ENCODE measurements around the gene OR2C1. TPM values are rescaled to one million over a fixed set of nuclear protein-coding genes. Genes with fewer than 3 reads are reported as not detected.

OR2C1 gene
- total and polyA plus RNA-seq, 2 donors (not counting 1 experiment from before 2014, with no cell fraction given), result 0.52 to 0.67 TPM

Other genes starting within 250 kb of the OR2C1 start
- gene ZNF205, start 243.3 kb upstream of the OR2C1 start, total RNA-seq, result not detected in 2 replicates
- not detected in 2 replicates for gene ZNF205, start 243.3 kb upstream of the OR2C1 start, polyA plus RNA-seq
- 7.2 and 9.5 TPM in 2 replicates for gene ZNF213, start 220.9 kb upstream of the OR2C1 start, total RNA-seq
- gene ZNF213, start 220.9 kb upstream of the OR2C1 start, polyA plus RNA-seq, result 0.97 and 1.4 TPM in 2 replicates
- gene OR1F1, start 167.7 kb upstream of the OR2C1 start, total RNA-seq, result not detected in 2 replicates
- gene OR1F1, start 167.7 kb upstream of the OR2C1 start, polyA plus RNA-seq, result not detected in 2 replicates
- gene ZNF200, start 120.7 kb upstream of the OR2C1 start, total RNA-seq, result 16.1 and 20.1 TPM in 2 replicates
- 2.4 and 2.7 TPM in 2 replicates for gene ZNF200, start 120.7 kb upstream of the OR2C1 start, polyA plus RNA-seq
- 0.10 and 0.25 TPM in 2 replicates for gene MEFV, start 99.3 kb upstream of the OR2C1 start, total RNA-seq
- gene MEFV, start 99.3 kb upstream of the OR2C1 start, polyA plus RNA-seq, result 0.24 and 0.29 TPM in 2 replicates
- 43.0 and 46.0 TPM in 2 replicates for gene ZNF263, start 72.4 kb upstream of the OR2C1 start, total RNA-seq
- 21.4 and 24.7 TPM in 2 replicates for gene ZNF263, start 72.4 kb upstream of the OR2C1 start, polyA plus RNA-seq
- gene TIGD7, start 50.5 kb upstream of the OR2C1 start, total RNA-seq, result 12.8 and 15.7 TPM in 2 replicates
- 3.1 and 4.5 TPM in 2 replicates for gene TIGD7, start 50.5 kb upstream of the OR2C1 start, polyA plus RNA-seq
- gene ZNF75A, start 50.4 kb upstream of the OR2C1 start, total RNA-seq, result 111 and 118 TPM in 2 replicates
- gene ZNF75A, start 50.4 kb upstream of the OR2C1 start, polyA plus RNA-seq, result 31.4 and 33.6 TPM in 2 replicates
- gene ZSCAN32, start 45.1 kb downstream of the OR2C1 start, total RNA-seq, result 25.9 and 26.9 TPM in 2 replicates
- gene ZSCAN32, start 45.1 kb downstream of the OR2C1 start, polyA plus RNA-seq, result 12.7 and 16.3 TPM in 2 replicates
- gene ZNF174, start 45.3 kb downstream of the OR2C1 start, total RNA-seq, result 12.7 and 13.3 TPM in 2 replicates
- gene ZNF174, start 45.3 kb downstream of the OR2C1 start, polyA plus RNA-seq, result 3.1 and 6.7 TPM in 2 replicates
- 4.6 and 5.0 TPM in 2 replicates for gene ZNF597, start 87.6 kb downstream of the OR2C1 start, total RNA-seq
- 1.3 TPM in 2 replicates for gene ZNF597, start 87.6 kb downstream of the OR2C1 start, polyA plus RNA-seq
- gene NAA60, start 87.8 kb downstream of the OR2C1 start, total RNA-seq, result 50.9 and 52.9 TPM in 2 replicates
- 31.9 and 54.3 TPM in 2 replicates for gene NAA60, start 87.8 kb downstream of the OR2C1 start, polyA plus RNA-seq
- not detected in 2 replicates for gene C16orf90, start 139.6 kb downstream of the OR2C1 start, total RNA-seq
- gene C16orf90, start 139.6 kb downstream of the OR2C1 start, polyA plus RNA-seq, result not detected in 2 replicates
- 12.2 and 14.7 TPM in 2 replicates for gene CLUAP1, start 145.1 kb downstream of the OR2C1 start, total RNA-seq
- gene CLUAP1, start 145.1 kb downstream of the OR2C1 start, polyA plus RNA-seq, result 1.0 and 3.2 TPM in 2 replicates
- 35.7 and 39.6 TPM in 2 replicates for gene NLRC3, start 221.5 kb downstream of the OR2C1 start, total RNA-seq
- 28.8 and 29.3 TPM in 2 replicates for gene NLRC3, start 221.5 kb downstream of the OR2C1 start, polyA plus RNA-seq

Measured in B cell (primary cell).